Parathyroid adenoma (tissue), 2 donors: Measurements from ENCODE around the gene GATC.
"Not testable (repeated sequence)": the region's sequence is repeated elsewhere in the genome, so short reads cannot be mapped to it uniquely, and the experiment has no call there.

ENCODE experiments used
- H2AFZ ChIP-seq: fragments of 300-600 bp; sonication (generic); one replicate; pipeline ENCODE4 v1.7.0; 2017; ENCODE audit warnings: antibody characterized with exemption, mild to moderate bottlenecking
- H3K27ac ChIP-seq: fragments of 300-600 bp; sonication (generic); one replicate; pipeline ENCODE4 v1.7.0; 2017
- H3K27me3 ChIP-seq: fragments of 300-600 bp; sonication (generic); one replicate; pipeline ENCODE4 v1.7.0; 2017; ENCODE audit warnings: low read length; ENCODE audit not compliant: control insufficient read depth, insufficient read depth
- H3K36me3 ChIP-seq: fragments of 300-600 bp; sonication (generic); one replicate; pipeline ENCODE4 v1.7.0; 2017; ENCODE audit warnings: low read length; ENCODE audit not compliant: control insufficient read depth, insufficient read depth
- H3K4me1 ChIP-seq: fragments of 300-600 bp; sonication (generic); one replicate; pipeline ENCODE4 v1.7.0; 2017; ENCODE audit warnings: control low read depth
- H3K4me2 ChIP-seq: fragments of 300-600 bp; sonication (generic); one replicate; pipeline ENCODE4 v1.7.0; 2017; ENCODE audit warnings: low read length
- H3K4me3 ChIP-seq: fragments of 300-600 bp; sonication (generic); one replicate; pipeline ENCODE4 v1.7.0; 2017; ENCODE audit warnings: low read depth, low read length
- H3K79me2 ChIP-seq: fragments of 300-600 bp; sonication (generic); one replicate; pipeline ENCODE4 v1.7.0; 2017; ENCODE audit warnings: control low read depth
- H3K9ac ChIP-seq: fragments of 300-600 bp; sonication (generic); one replicate; pipeline ENCODE4 v1.7.0; 2017; ENCODE audit warnings: mild to moderate bottlenecking
- H3K9me3 ChIP-seq: fragments of 300-600 bp; sonication (generic); one replicate; pipeline ENCODE4 v1.7.0; 2017; ENCODE audit warnings: low read length; ENCODE audit not compliant: control insufficient read depth
- CTCF ChIP-seq: fragments of 300-600 bp; sonication (generic); IDR thresholded peaks from one replicate; pipeline ENCODE4 v1.7.0; 2017; ENCODE audit warnings: antibody characterized with exemption, mild to moderate bottlenecking
- donor health status: primary hyperparathyroidism.

Gene GATC

GRCh38 chr12:120481022-120481767 lies 35.0 kb downstream of the GATC start:
- TF ChIP-seq CTCF = no peak
- Histone ChIP-seq H2AFZ (no peak overlapping the region), H3K36me3 (no peaks in the 10 kb centered on the region), H3K79me2 (peaks cover 6% of the 10 kb centered on the region), H3K4me2 (no peak overlapping the region), H3K4me1 (no peaks in the 10 kb centered on the region), H3K9ac (no peak overlapping the region), H3K27ac (no peak overlapping the region), H3K27me3 (no peaks in the 10 kb centered on the region), H3K9me3 (no peaks in the 10 kb centered on the region), H3K4me3 (no peak overlapping the region)

- Histone ChIP-seq H3K4me2 (no peak overlapping the region), H3K9ac (no peak overlapping the region), H2AFZ (no peak overlapping the region), H3K36me3 (no peaks in the 10 kb centered on the region), H3K4me3 (no peak overlapping the region), H3K4me1 (no peaks in the 10 kb centered on the region), H3K27me3 (no peaks in the 10 kb centered on the region), H3K27ac (no peak overlapping the region), H3K79me2 (peaks cover 5% of the 10 kb centered on the region), H3K9me3 (no peaks in the 10 kb centered on the region)
- no peak for TF ChIP-seq CTCF
Observed at GRCh38 chr12:120483621-120484020, 37.4 kb downstream of the GATC start.

- no peak overlapping the region for H2AFZ ChIP-seq
- no peak for TF ChIP-seq CTCF
- H3K4me3 ChIP-seq = no peak overlapping the region
- no peak overlapping the region for H3K4me2 ChIP-seq
- H3K4me1 ChIP-seq = no peaks in the 10 kb centered on the region
- no peaks in the 10 kb centered on the region for H3K27me3 ChIP-seq
- H3K36me3 ChIP-seq = no peaks in the 10 kb centered on the region
- no peak overlapping the region for H3K27ac ChIP-seq
- no peak overlapping the region for H3K9ac ChIP-seq
- H3K9me3 ChIP-seq = no peaks in the 10 kb centered on the region
- H3K79me2 ChIP-seq = peaks cover 5% of the 10 kb centered on the region
Observed at GRCh38 chr12:120485961-120486881, 40.0 kb downstream of the GATC start.

- not testable (repeated sequence) for H3K27ac ChIP-seq, H3K9ac ChIP-seq, H3K4me2 ChIP-seq, H3K27me3 ChIP-seq, H3K9me3 ChIP-seq, H2AFZ ChIP-seq, H3K4me3 ChIP-seq, H3K36me3 ChIP-seq, H3K4me1 ChIP-seq, H3K79me2 ChIP-seq
Observed at GRCh38 chr12:120487552-120487951, 41.3 kb downstream of the GATC start.

GRCh38 chr12:120488057-120488640 lies 41.9 kb downstream of the GATC start:
- Histone ChIP-seq H3K4me2 (no peak overlapping the region), H3K4me1 (no peaks in the 10 kb centered on the region), H3K79me2 (no peaks in the 10 kb centered on the region), H3K4me3 (no peak overlapping the region), H3K9ac (no peak overlapping the region), H3K27ac (no peak overlapping the region), H3K9me3 (no peaks in the 10 kb centered on the region), H2AFZ (no peak overlapping the region), H3K36me3 (no peaks in the 10 kb centered on the region), H3K27me3 (no peaks in the 10 kb centered on the region)
- no peak for TF ChIP-seq CTCF
